Activated naive CD8-positive, alpha-beta T cell treated with anti-CD3 and anti-CD28 coated beads, Interleukin-2, amount 10 ng/mL, durations not matched to agents 7 days and 5 days (primary cell): Measurements from ENCODE around the gene SOCS7. TPM values are rescaled to one million over a fixed set of nuclear protein-coding genes. Genes with fewer than 3 reads are reported as not detected.

Experiments used
- ATAC-seq: fragments of 150-1000 bp; cut with Tn5 transposase; one replicate; pipeline ENCODE4 v1.10.0; 2021; ENCODE audit warnings: low read depth, moderate library complexity
- POLR2A ChIA-PET: fragments of 350-600 bp; sonication (Branson Sonifier 250); formaldehyde crosslinking; loops from one replicate; lab custom pipeline; 2021; ENCODE audit warnings: antibody characterized with exemption; lab: Charles Lee
- DNase-seq: peaks from one replicate; pipeline ENCODE4 v3.0.0; 2021
- H3K27ac Mint-ChIP-seq: one replicate; pipeline ENCODE4 v1.8.0; 2022; ENCODE audit warnings: mild to moderate bottlenecking, mixed read lengths
- H3K27me3 Mint-ChIP-seq: one replicate; pipeline ENCODE4 v1.8.0; 2022; ENCODE audit warnings: mild to moderate bottlenecking, moderate library complexity, mixed read lengths
- H3K36me3 Mint-ChIP-seq: one replicate; pipeline ENCODE4 v1.8.0; 2021; ENCODE audit warnings: mild to moderate bottlenecking, mixed read lengths
- H3K4me1 Mint-ChIP-seq: one replicate; pipeline ENCODE4 v1.8.0; 2021; ENCODE audit warnings: mixed read lengths
- H3K4me3 Mint-ChIP-seq: one replicate; pipeline ENCODE4 v1.8.0; 2022; ENCODE audit warnings: mild to moderate bottlenecking, moderate library complexity, mixed read lengths
- H3K9me3 Mint-ChIP-seq: one replicate; pipeline ENCODE4 v1.8.0; 2021; ENCODE audit warnings: mixed read lengths
- total RNA-seq, 2 experiments: library from RNA; stranded (reverse); gene quantifications; one replicate each; pipeline ENCODE4 v1.2.3, GENCODE V29; 2021

The SOCS7 gene
- total RNA-seq, 2 experiments from 2014 or later: 16.4 to 19.0 TPM

- Mint-ChIP-seq H3K27me3 (peaks cover 64% of the 10 kb centered on the region), H3K9me3 (no peaks in the 10 kb centered on the region), H3K27ac (no peak overlapping the region), H3K4me1 (peaks cover 3% of the 10 kb centered on the region), H3K4me3 (no peak overlapping the region), H3K36me3 (no peaks in the 10 kb centered on the region)
- POLR2A ChIA-PET: no interaction called here
- no peak for DNase-seq
- ATAC-seq: no peak
Measured at GRCh38 chr17:38421871-38422827, 70.5 kb downstream of the SOCS7 start.

- no peaks in the 10 kb centered on the region for H3K9me3 Mint-ChIP-seq
- H3K27me3 Mint-ChIP-seq: peaks cover 57% of the 10 kb centered on the region
- no peak for DNase-seq
- H3K36me3 Mint-ChIP-seq: no peaks in the 10 kb centered on the region
- H3K4me1 Mint-ChIP-seq: peaks cover 8% of the 10 kb centered on the region
- no peak overlapping the region for H3K4me3 Mint-ChIP-seq
- H3K27ac Mint-ChIP-seq: no peak overlapping the region
- ATAC-seq: no peak
- POLR2A ChIA-PET: interaction anchor here (0.7 kb wide), 1 partner anchor 15 kb away, joined by 3 read pairs; no protein-coding TSS in a partner anchor
Measured at GRCh38 chr17:38424297-38424972, 72.8 kb downstream of the SOCS7 start.

- no peak for DNase-seq
- Mint-ChIP-seq H3K9me3 (no peaks in the 10 kb centered on the region), H3K4me3 (no peak overlapping the region), H3K36me3 (no peaks in the 10 kb centered on the region), H3K27me3 (peaks cover 57% of the 10 kb centered on the region), H3K27ac (no peak overlapping the region), H3K4me1 (peaks cover 8% of the 10 kb centered on the region)
- no peak for ATAC-seq
- POLR2A ChIA-PET: no interaction called here
Measured at GRCh38 chr17:38425031-38425430, 73.4 kb downstream of the SOCS7 start.

- H3K27me3 Mint-ChIP-seq: peaks cover 57% of the 10 kb centered on the region
- DNase-seq: no peak
- no peak overlapping the region for H3K4me3 Mint-ChIP-seq
- no peaks in the 10 kb centered on the region for H3K9me3 Mint-ChIP-seq
- POLR2A ChIA-PET: no interaction called here
- H3K27ac Mint-ChIP-seq: no peak overlapping the region
- H3K36me3 Mint-ChIP-seq: no peaks in the 10 kb centered on the region
- H3K4me1 Mint-ChIP-seq: peaks cover 8% of the 10 kb centered on the region
- ATAC-seq: no peak
Measured at GRCh38 chr17:38425744-38426143, 74.1 kb downstream of the SOCS7 start.

GRCh38 chr17:38426441-38426840, 74.8 kb downstream of the SOCS7 start:
- Mint-ChIP-seq H3K9me3 (no peaks in the 10 kb centered on the region), H3K4me3 (no peak overlapping the region), H3K4me1 (peaks cover 8% of the 10 kb centered on the region), H3K27ac (no peak overlapping the region), H3K27me3 (peaks cover 55% of the 10 kb centered on the region), H3K36me3 (no peaks in the 10 kb centered on the region)
- POLR2A ChIA-PET: no interaction called here
- no peak for DNase-seq
- no peak for ATAC-seq

- Mint-ChIP-seq H3K4me1 (peaks cover 9% of the 10 kb centered on the region), H3K36me3 (no peaks in the 10 kb centered on the region), H3K4me3 (peak overlapping the region; percentile 73), H3K27me3 (peaks cover 51% of the 10 kb centered on the region), H3K9me3 (no peaks in the 10 kb centered on the region), H3K27ac (no peak overlapping the region)
- POLR2A ChIA-PET: interaction anchor here (1.2 kb wide), 1 partner anchor 76 kb away, joined by 3 read pairs; the partner anchor contains the start of gene SOCS7
- ATAC-seq (no peak), DNase-seq (no peak)
Measured at GRCh38 chr17:38427160-38427949, 75.7 kb downstream of the SOCS7 start.

- peaks cover 49% of the 10 kb centered on the region for H3K27me3 Mint-ChIP-seq
- no peak for DNase-seq
- ATAC-seq: peak; percentile 41
- H3K4me1 Mint-ChIP-seq: peaks cover 9% of the 10 kb centered on the region
- no peaks in the 10 kb centered on the region for H3K9me3 Mint-ChIP-seq
- POLR2A ChIA-PET: no interaction called here
- H3K27ac Mint-ChIP-seq: no peak within 1 kb of the TSS
- peak within 1 kb of the TSS; percentile 73 for H3K4me3 Mint-ChIP-seq
- no peaks in the 10 kb centered on the region for H3K36me3 Mint-ChIP-seq
Measured at GRCh38 chr17:38428112-38428642, 76.5 kb downstream of the SOCS7 start, which contains the start of gene ARHGAP23. ARHGAP23 (plus strand) TSS chr17:38428464; CDS start chr17:38428486, 22 bp downstream.

- Mint-ChIP-seq H3K9me3 (no peaks in the 10 kb centered on the region), H3K27me3 (peaks cover 44% of the 10 kb centered on the region), H3K4me1 (peaks cover 6% of the 10 kb centered on the region), H3K4me3 (no peak overlapping the region), H3K36me3 (no peaks in the 10 kb centered on the region), H3K27ac (no peak overlapping the region)
- ATAC-seq (no peak), DNase-seq (no peak)
- POLR2A ChIA-PET: no interaction called here
Measured at GRCh38 chr17:38428643-38429371, 77.2 kb downstream of the SOCS7 start.

GRCh38 chr17:38429476-38430100, 77.9 kb downstream of the SOCS7 start:
- ATAC-seq (no peak), DNase-seq (no peak)
- Mint-ChIP-seq H3K27me3 (peaks cover 41% of the 10 kb centered on the region), H3K36me3 (no peaks in the 10 kb centered on the region), H3K9me3 (no peaks in the 10 kb centered on the region), H3K4me1 (peaks cover 6% of the 10 kb centered on the region), H3K27ac (no peak overlapping the region), H3K4me3 (peak overlapping the region; percentile 22)
- POLR2A ChIA-PET: no interaction called here

GRCh38 chr17:38430316-38430715, 78.7 kb downstream of the SOCS7 start:
- H3K4me1 Mint-ChIP-seq: peaks cover 6% of the 10 kb centered on the region
- POLR2A ChIA-PET: no interaction called here
- DNase-seq: no peak
- ATAC-seq: no peak
- no peaks in the 10 kb centered on the region for H3K9me3 Mint-ChIP-seq
- peaks cover 36% of the 10 kb centered on the region for H3K27me3 Mint-ChIP-seq
- H3K36me3 Mint-ChIP-seq: no peaks in the 10 kb centered on the region
- no peak overlapping the region for H3K4me3 Mint-ChIP-seq
- no peak overlapping the region for H3K27ac Mint-ChIP-seq

- Mint-ChIP-seq H3K4me1 (peaks cover 6% of the 10 kb centered on the region), H3K4me3 (no peak overlapping the region), H3K9me3 (no peaks in the 10 kb centered on the region), H3K27ac (no peak overlapping the region), H3K27me3 (peaks cover 34% of the 10 kb centered on the region), H3K36me3 (no peaks in the 10 kb centered on the region)
- no peak for ATAC-seq
- no peak for DNase-seq
- POLR2A ChIA-PET: no interaction called here
Measured at GRCh38 chr17:38430822-38431221, 79.2 kb downstream of the SOCS7 start.
